Activated naive CD4-positive, alpha-beta T cell treated with anti-CD3 and anti-CD28 coated beads, Interleukin-2, amount 50 U/mL, for 72 hours (primary cell): ENCODE data around the gene PES1. TPM values are rescaled to one million over a fixed set of nuclear protein-coding genes. Genes with fewer than 3 reads are reported as not detected.
A peak's percentile ranks its signal among the peaks of the same experiment; 100 is the strongest.
"Not testable (repeated sequence)": the region's sequence is repeated elsewhere in the genome, so short reads cannot be mapped to it uniquely, and the experiment has no call there.

Source experiments
- ATAC-seq, 2 donors: fragments of 150-1000 bp; cut with Tn5 transposase; 2 replicates each; pipeline ENCODE4 v1.10.0; 2021; ENCODE audit warnings: mild to moderate bottlenecking in 2 of 2, moderate library complexity in 2 of 2
- DNase-seq, 2 donors: peaks; one replicate each; pipeline ENCODE4 v3.0.0; 2021 to 2022; ENCODE audit warnings: low spot score in 2 of 2
- H3K27ac Mint-ChIP-seq, 2 donors: one replicate each; pipeline ENCODE4 v1.8.0; 2022; ENCODE audit warnings: mild to moderate bottlenecking in 2 of 2, mixed read lengths in 2 of 2
- H3K36me3 Mint-ChIP-seq, 2 donors: one replicate each; pipeline ENCODE4 v1.8.0; 2022; ENCODE audit warnings: mixed read lengths in 2 of 2
- H3K9me3 Mint-ChIP-seq, 2 donors: one replicate each; pipeline ENCODE4 v1.8.0; 2022; ENCODE audit warnings: mixed read lengths in 2 of 2
- total RNA-seq, 2 donors: library from RNA; stranded (reverse); gene quantifications; one replicate each; pipeline ENCODE4 v1.2.3, GENCODE V29; 2022

PES1 gene
- 100 to 1,000 TPM in 1 of 2 donors, 10 to 100 TPM in 1; 22.4 to 113 TPM for total RNA-seq

- Mint-ChIP-seq H3K36me3 (peaks cover 6 to 7% of the 10 kb centered on the region in 2 donors), H3K27ac (no peak within 1 kb of the TSS), H3K9me3 (no peaks in the 10 kb centered on the region)
- DNase-seq, result peak; percentile 86 to 91
- peak; percentile 99 to 100 for ATAC-seq
Measured at GRCh38 chr22:30591588-30592359, at the start of gene PES1. Gene PES1, minus strand, starts transcription at chr22:30591910. Its CDS starts 77 bp downstream, at chr22:30591833.

GRCh38 chr22:30640839-30641430 is 49.2 kb upstream of the PES1 start:
- ATAC-seq, result no peak
- H3K9me3 Mint-ChIP-seq, result peaks cover 0 to 4% of the 10 kb centered on the region in 2 donors
- no peak overlapping the region for H3K27ac Mint-ChIP-seq
- no peak for DNase-seq
- peaks cover 4 to 18% of the 10 kb centered on the region in 2 donors for H3K36me3 Mint-ChIP-seq

GRCh38 chr22:30640361-30640760 is 48.7 kb upstream of the PES1 start:
- no peak overlapping the region for H3K27ac Mint-ChIP-seq
- DNase-seq, result no peak
- H3K9me3 Mint-ChIP-seq, result peaks cover 0 to 4% of the 10 kb centered on the region in 2 donors
- ATAC-seq, result no peak
- H3K36me3 Mint-ChIP-seq, result peaks cover 4 to 18% of the 10 kb centered on the region in 2 donors

GRCh38 chr22:30637701-30638114 is 46.0 kb upstream of the PES1 start:
- Mint-ChIP-seq H3K9me3 (peaks cover 0 to 4% of the 10 kb centered on the region in 2 donors), H3K36me3 (peaks cover 4 to 18% of the 10 kb centered on the region in 2 donors), H3K27ac (peak overlapping the region in 1 of 2 donors; percentile 77)
- DNase-seq, result no peak
- ATAC-seq, result no peak

GRCh38 chr22:30636226-30637077 is 44.7 kb upstream of the PES1 start:
- Mint-ChIP-seq H3K36me3 (peaks cover 4 to 18% of the 10 kb centered on the region in 2 donors), H3K9me3 (peaks cover 0 to 4% of the 10 kb centered on the region in 2 donors), H3K27ac (peak overlapping the region; percentile 89 to 94)
- peak; percentile 27 to 64 for DNase-seq
- no peak for ATAC-seq

GRCh38 chr22:30635273-30636225 is 43.8 kb upstream of the PES1 start, which contains the start of gene SLC35E4:
Gene SLC35E4, plus strand, starts transcription at chr22:30635781. Its CDS starts 670 bp downstream, at chr22:30636451.
- H3K9me3 Mint-ChIP-seq, result peaks cover 0 to 4% of the 10 kb centered on the region in 2 donors
- DNase-seq, result peak; percentile 91 to 98

GRCh38 chr22:30634471-30635233 is 42.9 kb upstream of the PES1 start:
- H3K9me3 Mint-ChIP-seq, result peaks cover 0 to 4% of the 10 kb centered on the region in 2 donors
- DNase-seq (peak; percentile 88 to 95), ATAC-seq (peak; percentile 72 to 75)
- H3K36me3 Mint-ChIP-seq, result peaks cover 4 to 18% of the 10 kb centered on the region in 2 donors
- peak overlapping the region; percentile 91 to 94 for H3K27ac Mint-ChIP-seq

More at GRCh38 chr22:30635273-30636225, 43.8 kb upstream of the PES1 start, which contains the start of gene SLC35E4:
- Mint-ChIP-seq H3K27ac (peak within 1 kb of the TSS; percentile 91 to 94), H3K36me3 (peaks cover 4 to 18% of the 10 kb centered on the region in 2 donors)
- ATAC-seq, result peak; percentile 76 to 85

GRCh38 chr22:30631469-30631868 is 39.8 kb upstream of the PES1 start:
- not testable (repeated sequence) for ATAC-seq, H3K27ac Mint-ChIP-seq, H3K9me3 Mint-ChIP-seq, H3K36me3 Mint-ChIP-seq, DNase-seq

GRCh38 chr22:30628491-30628890 is 36.8 kb upstream of the PES1 start:
- DNase-seq, result no peak
- no peak for ATAC-seq
- Mint-ChIP-seq H3K9me3 (no peaks in the 10 kb centered on the region), H3K36me3 (no peaks in the 10 kb centered on the region), H3K27ac (no peak overlapping the region)

- DNase-seq (no peak), ATAC-seq (no peak)
- Mint-ChIP-seq H3K27ac (no peak overlapping the region), H3K9me3 (no peaks in the 10 kb centered on the region), H3K36me3 (no peaks in the 10 kb centered on the region)
Measured at GRCh38 chr22:30627471-30627870, 35.8 kb upstream of the PES1 start.

- Mint-ChIP-seq H3K27ac (no peak overlapping the region), H3K36me3 (no peaks in the 10 kb centered on the region), H3K9me3 (no peaks in the 10 kb centered on the region)
- ATAC-seq, result no peak
- no peak for DNase-seq
Measured at GRCh38 chr22:30626413-30626812, 34.7 kb upstream of the PES1 start.

- not testable (repeated sequence) for H3K36me3 Mint-ChIP-seq, DNase-seq, ATAC-seq, H3K9me3 Mint-ChIP-seq
- peak overlapping the region in 1 of 2 donors; percentile 44 for H3K27ac Mint-ChIP-seq
Measured at GRCh38 chr22:30619909-30620308, 28.2 kb upstream of the PES1 start.

GRCh38 chr22:30617819-30618218 is 26.1 kb upstream of the PES1 start:
- ATAC-seq, result no peak
- no peaks in the 10 kb centered on the region for H3K9me3 Mint-ChIP-seq
- H3K36me3 Mint-ChIP-seq, result no peaks in the 10 kb centered on the region

GRCh38 chr22:30615543-30615954 is 23.8 kb upstream of the PES1 start:
- ATAC-seq, result no peak
- no peaks in the 10 kb centered on the region for H3K9me3 Mint-ChIP-seq

More at GRCh38 chr22:30617819-30618218, 26.1 kb upstream of the PES1 start:
- H3K27ac Mint-ChIP-seq, result no peak overlapping the region
- DNase-seq, result no peak

GRCh38 chr22:30614879-30615278 is 23.2 kb upstream of the PES1 start:
- no peaks in the 10 kb centered on the region for H3K9me3 Mint-ChIP-seq
- H3K27ac Mint-ChIP-seq, result peak overlapping the region in 1 of 2 donors; percentile 79
- no peaks in the 10 kb centered on the region for H3K36me3 Mint-ChIP-seq
- DNase-seq, result no peak
- ATAC-seq, result no peak

More at GRCh38 chr22:30615543-30615954, 23.8 kb upstream of the PES1 start:
- H3K36me3 Mint-ChIP-seq, result no peaks in the 10 kb centered on the region
- peak overlapping the region in 1 of 2 donors; percentile 5 for H3K27ac Mint-ChIP-seq
- no peak for DNase-seq
